Skeletal muscle cell (primary cell): ENCODE results near the gene CARD10.
"Not testable (repeated sequence)": the region's sequence is repeated elsewhere in the genome, so short reads cannot be mapped to it uniquely, and the experiment has no call there.

Experiments used
- DNase-seq: peaks from one replicate; pipeline ENCODE4 v3.0.0-alpha.2; 2010; ENCODE audit warnings: low read depth
- H3K4me3 ChIP-seq: 2 replicates; pipeline ENCODE4 v1.5.1; 2011; ENCODE audit warnings: low read depth, mild to moderate bottlenecking, control low read depth, low read length, moderate library complexity

The CARD10 gene

DNA sequence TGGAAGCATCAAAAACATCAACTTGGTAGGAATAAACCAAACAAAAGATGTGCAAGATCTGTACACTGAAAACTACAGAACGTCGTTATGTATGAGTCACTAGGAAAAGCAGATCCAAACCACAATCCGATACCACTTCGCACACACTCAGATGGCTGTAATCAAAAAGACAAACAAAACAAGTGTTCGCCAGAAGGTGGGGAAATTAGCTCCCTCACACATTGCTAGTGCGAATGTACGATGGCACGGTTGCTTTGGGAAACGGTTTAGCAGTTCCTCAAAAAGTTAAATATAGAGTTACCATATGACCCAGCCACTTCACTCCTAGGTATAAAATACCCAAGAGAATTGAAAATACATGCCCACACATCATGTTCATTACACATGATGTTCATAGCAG, 14.8 kb upstream of the CARD10 start:
- no peak overlapping the region for H3K4me3 ChIP-seq
- no peak for DNase-seq

DNA sequence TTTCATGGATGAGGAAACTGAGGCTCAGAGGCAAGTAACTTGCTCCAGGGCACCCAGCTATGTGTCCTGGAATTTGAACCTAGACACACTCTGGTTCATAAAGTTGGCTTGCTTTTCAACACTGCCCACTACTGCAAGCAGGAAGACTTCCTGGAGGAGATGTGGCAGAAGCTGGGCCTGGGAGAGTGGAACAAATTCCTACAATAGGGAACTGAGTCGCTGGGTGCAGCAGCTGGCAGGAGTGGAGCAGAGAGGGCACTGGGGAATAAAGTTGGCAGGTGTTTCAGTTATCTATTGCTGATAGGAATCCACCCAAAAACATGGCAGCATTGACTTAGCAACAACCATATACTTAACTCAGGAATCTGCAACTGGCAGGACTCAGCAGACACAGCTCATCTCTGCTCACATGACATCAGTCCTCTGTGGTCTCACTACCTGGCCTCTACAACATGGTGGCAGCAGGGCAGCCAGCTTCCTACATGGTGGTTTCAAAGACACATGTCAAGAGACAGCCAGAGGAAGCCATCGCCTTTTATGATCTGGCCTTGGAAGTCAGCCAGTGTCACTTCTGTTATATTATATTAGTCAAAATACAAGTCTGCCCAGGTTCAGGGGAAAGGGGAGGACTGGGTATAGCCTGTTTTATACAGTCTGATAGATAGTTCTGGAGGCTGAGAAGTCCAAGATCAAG, 10.6 kb upstream of the CARD10 start:
- no peak overlapping the region for H3K4me3 ChIP-seq
- no peak for DNase-seq

DNA sequence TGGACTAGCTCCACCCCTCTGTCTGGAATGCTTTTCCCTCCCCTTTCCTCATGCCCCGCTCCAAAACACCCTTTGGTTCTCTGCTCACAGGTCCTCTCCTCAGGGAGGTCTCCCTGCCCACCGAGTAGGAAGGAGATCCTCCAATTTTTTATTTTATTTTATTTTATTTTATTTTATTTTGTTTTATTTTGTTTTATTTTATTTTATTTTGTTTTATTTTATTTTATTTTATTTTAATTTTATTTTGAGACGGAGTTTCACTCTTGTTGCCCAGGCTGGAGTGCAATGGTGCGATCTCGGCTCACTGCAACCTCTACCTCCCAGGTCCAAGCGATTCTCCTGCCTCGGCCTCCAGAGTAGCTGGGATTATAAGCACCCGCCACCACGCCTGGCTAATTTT, 8.7 kb upstream of the CARD10 start:
- H3K4me3 ChIP-seq, DNase-seq: not testable (repeated sequence)

DNA sequence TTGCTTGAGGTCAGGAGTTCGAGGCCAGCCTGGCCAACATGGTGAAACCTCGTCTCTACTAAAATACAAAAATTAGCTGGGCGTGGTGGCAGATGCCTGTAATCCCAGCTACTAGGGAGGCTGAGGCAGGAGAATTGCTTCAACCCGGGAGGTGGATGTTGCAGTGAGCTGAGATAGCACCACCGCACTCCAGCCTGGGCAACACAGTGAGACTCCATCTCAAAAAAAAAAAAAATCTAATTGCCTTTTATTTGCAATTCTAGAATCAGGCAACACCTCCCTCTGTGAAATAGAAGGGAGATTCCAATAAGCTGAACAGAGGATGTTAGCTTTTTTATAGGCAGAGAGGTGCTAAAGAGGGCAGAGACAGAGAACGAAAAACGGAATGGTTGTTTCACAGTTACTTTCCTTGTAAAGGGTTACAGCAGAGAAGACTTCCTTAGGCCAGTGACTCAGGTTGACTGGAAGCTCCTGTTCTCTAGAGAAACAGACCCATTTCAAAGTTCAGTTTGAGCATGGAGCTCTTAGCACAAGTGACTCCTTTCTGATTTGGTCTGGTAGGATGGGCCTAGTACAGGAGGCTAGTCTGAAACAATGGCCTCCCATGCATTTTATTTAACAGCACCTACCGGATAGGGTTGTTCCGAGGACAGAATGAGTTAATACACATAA, 8.0 kb upstream of the CARD10 start:
- not testable (repeated sequence) for H3K4me3 ChIP-seq, DNase-seq

DNA sequence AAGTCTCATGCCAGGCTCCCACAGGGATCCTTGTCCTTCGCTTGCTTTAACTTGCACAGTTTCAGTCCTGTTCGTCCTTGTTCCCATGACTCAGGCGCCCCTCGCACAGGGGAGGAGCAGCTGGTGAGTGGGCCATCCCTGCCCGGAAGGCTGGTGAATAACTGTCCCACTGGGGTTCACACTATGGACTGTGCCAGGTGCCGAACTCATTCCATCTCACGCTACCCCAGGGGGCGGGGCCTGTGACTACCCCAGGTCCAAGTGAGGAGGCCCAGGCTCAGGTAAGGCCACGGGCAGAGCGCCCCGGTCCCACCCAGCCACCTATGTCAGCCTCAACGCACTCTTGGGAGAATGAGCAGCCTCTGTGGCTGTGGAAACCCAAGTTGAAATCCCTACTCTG, 7.2 kb upstream of the CARD10 start:
- DNase-seq: peak; percentile 83
- no peak overlapping the region for H3K4me3 ChIP-seq

DNA sequence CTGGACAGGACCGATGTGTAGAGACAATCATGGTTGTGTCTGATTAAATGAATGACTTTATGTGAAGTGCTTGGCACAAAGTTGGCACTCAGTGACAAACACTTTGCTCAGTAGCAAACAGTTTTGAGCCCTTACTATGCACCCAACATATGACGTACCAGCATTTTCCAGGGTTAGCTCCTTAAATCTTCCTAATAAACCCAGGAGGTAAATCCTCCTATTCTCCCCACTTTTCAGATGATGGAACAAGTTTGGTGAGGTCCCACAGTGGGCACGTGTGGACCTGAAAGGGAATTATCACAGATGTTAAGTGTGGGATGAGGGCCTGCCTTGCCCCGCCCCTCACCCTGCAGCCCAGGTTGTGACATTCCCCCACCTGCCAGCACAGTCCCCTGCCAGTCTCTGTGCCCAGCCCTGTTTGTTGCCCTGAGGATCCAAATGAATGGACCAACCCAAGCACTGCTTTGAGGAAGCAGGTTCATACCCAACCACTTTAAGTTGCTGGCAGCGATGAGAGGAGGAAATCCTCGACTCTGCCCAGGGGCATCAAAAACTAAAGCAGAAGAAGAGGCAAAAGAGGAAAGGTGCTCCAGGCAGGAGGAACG, 6.6 kb upstream of the CARD10 start:
- H3K4me3 ChIP-seq: no peak overlapping the region
- DNase-seq: no peak

DNA sequence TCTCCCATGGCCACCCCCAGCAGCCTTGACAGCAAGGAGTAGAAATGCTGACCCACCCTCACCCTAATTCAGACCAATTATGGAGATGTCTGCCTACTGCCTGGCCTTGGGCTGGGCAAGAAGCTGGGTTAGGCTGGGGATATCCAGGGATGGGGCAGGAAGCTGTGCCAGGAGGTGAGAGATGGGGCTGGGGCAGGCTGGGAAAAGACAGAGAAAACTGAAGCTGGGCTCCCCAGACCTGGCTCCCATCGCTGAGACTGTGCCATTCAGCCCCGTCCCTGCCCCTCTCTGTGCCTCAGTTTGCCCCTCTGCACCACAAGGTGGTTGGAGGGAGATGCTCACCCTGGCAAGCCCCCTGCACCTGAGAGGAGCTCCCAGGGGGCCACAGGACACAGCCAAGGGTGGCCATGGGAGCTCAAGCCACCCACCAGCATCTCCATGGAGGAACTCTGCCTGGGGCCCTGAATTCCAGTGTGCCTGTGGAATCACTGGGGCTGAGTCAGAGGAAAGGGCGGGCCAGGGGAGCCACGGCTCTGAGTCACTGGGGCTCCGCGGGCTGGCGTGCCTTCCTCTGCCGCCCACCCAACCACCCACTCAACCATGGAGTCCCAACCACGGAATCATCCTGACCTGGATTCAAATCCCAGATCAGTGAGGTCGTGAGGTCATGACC, 6.0 kb upstream of the CARD10 start:
- H3K4me3 ChIP-seq: no peak overlapping the region
- DNase-seq: peak; percentile 54

DNA sequence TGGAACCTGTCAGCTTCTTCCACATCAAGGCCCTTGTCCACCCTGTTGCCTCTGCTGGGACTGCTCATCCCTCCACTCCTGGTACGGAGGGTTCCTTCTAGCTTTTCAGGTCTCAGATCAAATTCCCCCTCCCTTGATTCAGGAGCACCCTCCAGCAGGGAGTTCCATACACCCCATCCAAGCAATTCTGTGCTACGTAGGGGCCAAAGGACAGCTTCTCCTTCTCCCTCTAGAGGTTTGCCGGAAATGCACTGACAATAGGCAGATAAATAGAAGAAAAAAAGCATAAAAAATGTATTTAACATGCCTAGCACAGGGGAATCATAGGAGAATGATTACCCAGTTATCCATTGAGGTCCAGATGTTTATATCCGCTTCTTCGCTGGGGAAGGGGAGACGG, 3.3 kb upstream of the CARD10 start:
- no peak overlapping the region for H3K4me3 ChIP-seq
- no peak for DNase-seq

DNA sequence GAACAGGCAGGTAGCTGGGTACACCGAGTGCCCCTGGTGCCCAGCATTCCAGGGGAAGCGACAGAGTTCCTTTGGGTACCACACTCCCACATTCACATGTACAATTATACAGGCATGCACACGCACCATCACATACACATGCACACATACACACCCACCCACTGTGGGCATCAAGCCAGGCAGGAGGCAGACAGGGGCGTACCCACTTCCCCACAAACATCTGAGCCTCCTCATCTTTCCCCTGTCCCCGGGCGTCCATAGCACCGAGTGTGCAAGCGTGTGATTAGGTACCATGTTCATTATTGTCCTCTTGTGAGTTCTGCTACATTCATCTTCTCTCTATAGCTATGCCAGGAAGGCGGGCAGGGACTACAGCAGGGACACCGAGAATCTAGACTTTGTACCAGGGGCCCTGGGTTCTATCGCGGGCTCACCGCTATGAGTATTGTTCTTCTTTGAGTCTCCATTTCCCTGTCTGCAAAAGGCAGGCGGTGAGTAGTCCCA, 2.1 kb upstream of the CARD10 start:
- no peak overlapping the region for H3K4me3 ChIP-seq
- no peak for DNase-seq

DNA sequence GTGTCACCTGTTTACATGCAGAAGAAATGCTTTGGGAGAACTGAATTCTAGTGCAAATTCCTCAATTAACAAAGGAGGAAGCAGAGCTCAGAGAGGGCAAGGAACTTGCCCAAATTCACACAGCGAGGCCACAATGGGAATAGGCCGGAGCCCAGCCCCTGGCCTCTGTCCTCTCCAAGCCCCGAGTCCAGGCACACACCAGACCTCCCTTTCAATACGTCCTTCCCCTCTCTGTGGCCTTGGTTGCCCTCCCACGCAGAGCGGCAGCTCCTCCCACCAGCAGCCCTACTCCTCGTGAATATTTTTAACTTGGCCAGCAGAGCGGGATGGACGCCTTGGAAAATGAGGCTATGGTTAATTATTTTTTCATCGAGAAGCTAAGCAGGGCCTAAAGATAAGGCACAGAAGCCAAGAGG, 1.6 kb upstream of the CARD10 start:
- no peak for DNase-seq
- H3K4me3 ChIP-seq: no peak overlapping the region

DNA sequence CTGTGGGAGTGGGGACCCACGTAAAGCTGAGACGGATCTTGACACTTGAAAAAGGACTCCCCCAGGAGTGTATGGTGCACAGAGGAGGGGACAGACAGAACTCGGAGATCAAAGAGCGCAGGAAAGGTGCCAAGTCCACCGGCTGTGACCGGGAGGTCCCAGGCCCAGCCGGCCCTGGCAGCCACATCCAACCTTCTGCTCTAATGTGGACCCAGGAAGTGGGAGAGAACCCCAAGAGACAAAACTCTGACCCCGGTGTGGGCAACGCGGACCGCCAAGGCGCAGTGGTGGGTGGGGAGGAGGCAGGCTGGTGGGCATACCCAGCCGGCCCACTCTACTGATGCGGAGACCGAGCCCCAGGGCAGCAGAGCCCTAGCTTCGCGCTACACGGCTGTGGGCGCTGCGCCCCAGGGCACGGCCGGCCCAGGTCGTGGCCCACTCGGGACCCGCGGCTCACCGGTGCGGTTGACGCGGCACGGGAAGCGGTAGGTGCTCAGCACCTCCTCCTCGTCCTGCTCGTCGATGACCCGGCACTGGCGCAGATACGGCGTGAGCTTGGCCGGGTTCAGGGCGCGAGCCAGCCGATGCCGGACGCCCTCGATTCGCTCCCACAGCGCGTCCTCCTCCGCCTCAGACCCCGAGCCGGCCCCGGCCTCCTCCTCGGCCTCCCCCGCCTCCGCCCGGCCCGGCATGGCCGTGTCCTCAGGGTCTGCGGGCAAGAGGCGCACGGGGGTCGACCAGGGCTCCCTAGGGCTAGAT, 527 bp downstream of the CARD10 start:
- peak overlapping the region; percentile 58 for H3K4me3 ChIP-seq
- DNase-seq: no peak

DNA sequence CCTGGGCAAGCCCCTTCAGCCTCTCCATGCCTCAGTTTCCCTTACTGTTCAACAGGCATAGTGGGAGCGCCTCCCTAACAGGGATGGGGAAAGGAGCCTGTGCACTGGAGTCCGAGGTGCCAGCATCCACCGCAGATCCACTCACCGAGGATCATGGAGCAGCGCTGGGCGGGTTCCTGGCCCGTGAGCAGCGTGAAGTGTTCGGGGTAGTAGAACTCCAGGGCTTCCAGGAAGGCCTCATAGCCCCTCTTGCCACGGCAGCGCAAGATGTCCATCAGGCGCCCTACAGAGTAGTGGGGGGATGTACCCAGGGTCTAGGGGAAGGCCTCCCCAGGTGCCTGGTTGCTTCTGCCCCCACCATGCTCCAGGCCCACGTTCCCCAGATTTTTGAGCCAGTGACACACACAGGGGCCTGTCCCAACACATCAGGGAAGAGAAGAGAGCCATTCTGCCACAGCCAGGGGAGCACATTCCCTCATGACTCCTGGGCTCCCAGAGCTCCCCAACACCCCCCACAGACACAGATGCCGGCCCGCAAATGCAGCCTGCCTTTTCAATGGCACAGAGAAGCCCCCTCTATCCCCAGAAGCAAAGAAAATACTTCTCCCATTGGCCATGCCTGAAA, 1.3 kb downstream of the CARD10 start:
- no peak for DNase-seq
- H3K4me3 ChIP-seq: peak overlapping the region; percentile 58

DNA sequence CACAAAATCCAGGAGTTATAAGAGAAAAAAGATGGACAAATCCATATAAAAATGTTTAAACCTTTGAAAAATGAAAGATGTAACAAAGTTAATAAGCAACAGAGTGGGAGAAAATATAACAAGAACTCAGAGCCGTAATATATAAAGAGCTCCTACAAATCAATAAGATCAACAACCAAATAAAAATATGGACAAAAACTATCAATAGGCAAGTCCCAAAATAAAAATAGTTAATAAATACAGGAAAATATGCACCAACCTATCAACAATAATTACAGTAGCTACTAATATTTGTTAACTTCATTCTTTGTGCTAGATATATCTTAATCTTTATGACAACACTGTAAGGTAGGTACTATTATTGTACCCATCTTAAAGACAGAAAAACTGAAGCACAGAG, 2.8 kb downstream of the CARD10 start:
- DNase-seq: no peak
- no peak overlapping the region for H3K4me3 ChIP-seq

DNA sequence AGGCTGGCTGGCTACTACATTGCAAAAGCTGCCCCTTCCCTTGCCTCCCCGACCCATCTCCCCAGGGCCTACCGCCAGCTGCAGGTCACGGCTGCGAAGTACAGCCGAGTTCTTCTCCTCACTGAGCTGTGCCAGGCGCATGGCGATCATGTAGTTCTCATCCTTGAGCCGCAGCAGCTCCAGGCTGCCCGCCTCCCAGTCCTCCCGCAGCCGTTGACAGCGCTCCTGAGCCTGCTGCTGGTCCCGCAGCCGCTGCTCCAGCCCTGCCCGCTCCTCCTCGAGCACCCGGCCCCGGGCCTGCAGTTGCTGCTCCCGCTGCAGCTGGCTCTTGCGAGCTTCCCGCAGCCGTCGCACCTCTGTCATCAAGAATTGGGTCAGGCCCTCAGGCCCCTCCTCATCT, 3.3 kb downstream of the CARD10 start:
- no peak overlapping the region for H3K4me3 ChIP-seq

DNA sequence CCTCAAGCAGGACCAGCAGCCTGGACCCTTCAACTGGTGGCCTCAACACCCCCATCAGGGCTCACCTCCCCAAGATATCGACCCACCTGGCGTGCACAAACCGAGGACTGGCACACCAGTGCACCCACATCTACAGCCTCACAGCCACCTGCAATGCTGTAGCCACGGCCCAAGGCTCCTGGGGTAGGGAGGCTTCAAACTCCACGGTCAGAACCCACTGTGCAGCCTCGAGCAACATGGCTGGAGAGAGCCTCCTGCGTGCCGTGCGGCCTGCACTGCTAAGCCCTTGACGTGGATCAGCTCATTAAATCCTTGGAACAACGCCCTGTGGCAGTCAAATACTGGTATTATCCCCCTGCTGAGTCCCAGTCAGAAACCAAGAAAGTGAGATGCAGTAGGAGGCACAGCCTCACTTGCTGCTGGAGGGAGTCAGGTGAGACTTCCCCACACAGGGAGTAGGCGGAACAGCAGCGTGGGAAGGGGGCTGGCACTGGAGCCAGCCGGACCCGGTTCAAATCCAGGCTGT, 4.6 kb downstream of the CARD10 start:
- H3K4me3 ChIP-seq: no peak overlapping the region
- no peak for DNase-seq

More for the DNA sequence above, 3.3 kb downstream of the CARD10 start:
- no peak for DNase-seq

DNA sequence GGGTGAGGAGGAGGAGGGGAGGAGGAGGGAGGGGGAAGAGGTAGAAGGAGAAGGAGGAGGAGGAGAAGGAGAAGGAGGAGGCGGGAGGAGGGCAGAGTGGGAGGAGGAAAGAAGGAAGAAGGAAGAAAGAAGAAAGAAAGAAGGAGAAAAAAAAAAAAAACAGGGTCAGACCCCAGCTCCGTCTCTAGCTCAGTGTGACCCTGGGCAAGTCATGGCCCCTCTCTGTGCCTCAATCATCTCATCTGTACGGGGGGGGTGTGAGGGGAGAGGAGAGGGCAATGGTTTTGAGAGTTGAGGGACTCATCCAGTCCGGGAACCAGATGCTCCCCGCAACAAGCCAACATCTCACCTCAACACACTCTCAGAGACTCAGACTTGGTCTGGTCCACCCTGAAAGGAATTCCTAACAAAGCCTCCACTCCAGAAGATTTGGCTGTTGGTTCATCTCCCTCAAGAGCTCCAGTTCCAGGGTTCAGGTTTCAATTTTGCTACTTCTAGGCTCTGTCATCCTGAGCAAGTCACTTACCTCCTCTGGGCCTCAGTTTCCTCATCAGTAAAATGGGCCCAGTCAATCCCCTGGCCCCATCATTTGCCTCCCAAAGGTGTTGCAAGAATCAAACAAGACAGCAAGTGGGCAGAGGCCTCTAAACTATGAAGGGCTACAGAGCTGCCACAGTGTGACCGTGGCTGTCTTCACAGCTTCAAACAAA, 7.7 kb downstream of the CARD10 start:
- H3K4me3 ChIP-seq: no peak overlapping the region
- no peak for DNase-seq

DNA sequence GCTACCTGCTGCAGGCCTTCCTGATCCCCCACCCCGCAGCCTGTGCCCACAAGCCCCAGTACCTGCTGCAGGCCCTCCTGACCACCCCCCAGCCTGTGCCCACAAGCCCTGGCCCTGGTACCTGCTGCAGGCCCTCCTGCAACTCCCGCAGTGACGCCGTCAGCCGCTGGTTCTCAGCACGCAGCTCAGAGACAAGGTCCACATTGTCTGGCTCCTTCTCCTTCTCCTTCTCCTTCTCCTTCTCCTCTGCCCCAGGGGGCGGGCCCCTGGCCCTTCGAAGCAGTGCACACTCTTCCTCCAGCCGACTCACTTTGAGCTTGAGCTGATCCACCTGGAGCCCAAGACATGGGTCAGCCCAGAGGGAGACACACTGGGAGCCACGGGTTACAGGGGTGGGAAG, 9.1 kb downstream of the CARD10 start:
- DNase-seq: no peak
- no peak overlapping the region for H3K4me3 ChIP-seq
